ENCODE results near the gene GORASP2.

DNA sequence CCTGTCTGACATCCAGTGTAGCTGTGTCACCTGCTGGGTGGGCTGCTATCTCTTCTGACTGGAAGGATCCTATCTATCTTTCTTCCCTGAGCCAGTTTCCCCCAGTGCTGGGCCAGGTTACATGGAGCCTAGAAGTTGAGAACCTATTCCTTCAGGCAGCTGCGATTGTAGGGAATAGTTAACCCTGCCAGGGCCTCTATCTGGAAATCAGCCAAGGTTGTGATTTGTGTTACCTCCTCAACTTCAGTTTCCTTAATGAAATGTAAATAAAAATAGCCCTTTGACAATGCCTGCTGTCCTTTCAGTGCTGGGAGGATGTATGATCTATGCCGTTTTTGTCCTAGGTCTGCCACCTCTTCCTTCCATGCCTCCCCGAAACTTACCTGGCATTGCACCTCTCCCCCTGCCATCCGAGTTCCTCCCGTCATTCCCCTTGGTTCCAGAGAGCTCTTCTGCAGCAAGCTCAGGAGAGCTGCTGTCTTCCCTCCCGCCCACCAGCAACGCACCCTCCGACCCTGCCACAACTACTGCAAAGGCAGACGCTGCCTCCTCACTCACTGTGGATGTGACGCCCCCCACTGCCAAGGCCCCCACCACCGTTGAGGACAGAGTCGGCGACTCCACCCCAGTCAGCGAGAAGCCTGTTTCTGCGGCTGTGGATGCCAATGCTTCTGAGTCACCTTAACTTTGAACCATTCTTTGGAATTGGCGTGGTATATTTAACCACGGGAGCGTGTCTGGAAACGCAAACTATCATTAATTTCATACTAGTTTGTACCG is 36.6 kb downstream of the GORASP2 start:
- TF ChIP-seq, protein P1, sequence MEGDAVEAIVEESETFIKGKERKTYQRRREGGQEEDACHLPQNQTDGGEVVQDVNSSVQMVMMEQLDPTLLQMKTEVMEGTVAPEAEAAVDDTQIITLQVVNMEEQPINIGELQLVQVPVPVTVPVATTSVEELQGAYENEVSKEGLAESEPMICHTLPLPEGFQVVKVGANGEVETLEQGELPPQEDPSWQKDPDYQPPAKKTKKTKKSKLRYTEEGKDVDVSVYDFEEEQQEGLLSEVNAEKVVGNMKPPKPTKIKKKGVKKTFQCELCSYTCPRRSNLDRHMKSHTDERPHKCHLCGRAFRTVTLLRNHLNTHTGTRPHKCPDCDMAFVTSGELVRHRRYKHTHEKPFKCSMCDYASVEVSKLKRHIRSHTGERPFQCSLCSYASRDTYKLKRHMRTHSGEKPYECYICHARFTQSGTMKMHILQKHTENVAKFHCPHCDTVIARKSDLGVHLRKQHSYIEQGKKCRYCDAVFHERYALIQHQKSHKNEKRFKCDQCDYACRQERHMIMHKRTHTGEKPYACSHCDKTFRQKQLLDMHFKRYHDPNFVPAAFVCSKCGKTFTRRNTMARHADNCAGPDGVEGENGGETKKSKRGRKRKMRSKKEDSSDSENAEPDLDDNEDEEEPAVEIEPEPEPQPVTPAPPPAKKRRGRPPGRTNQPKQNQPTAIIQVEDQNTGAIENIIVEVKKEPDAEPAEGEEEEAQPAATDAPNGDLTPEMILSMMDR (IDR thresholded peaks at IDR 0.05 in 2 of 3, conservative IDR thresholded peaks at IDR 0.05 in 1 of 3; ENCODE audit: borderline replicate concordance in 1 of 3, insufficient read depth in 1 of 3, low read depth in 2 of 3, low read length in 2 of 3), result no peak
- TF ChIP-seq POLR2A (IDR thresholded peaks at IDR 0.05; ENCODE audit: borderline replicate concordance, extremely low read depth, insufficient read depth, insufficient read length) (no peak), EZH2phosphoT487 (IDR thresholded peaks at IDR 0.05; ENCODE audit: borderline replicate concordance) (no peak), SRF (IDR thresholded peaks at IDR 0.05; ENCODE audit: low read depth) (no peak), CBX3 (IDR thresholded peaks at IDR 0.05; ENCODE audit: low read depth) (no peak), RAD21 (IDR thresholded peaks at IDR 0.05; ENCODE audit: low read depth) (no peak)
